A549 (cell line): ENCODE results near the gene SKAP1. TPM values are rescaled to one million over a fixed set of nuclear protein-coding genes. Genes with fewer than 3 reads are reported as not detected.

Source experiments
- ATAC-seq, 2 experiments: fragments of 200-7000 bp in 1 of 2; fragments of >200 bp in 1 of 2; cut with Nextera tagmentation in 1 of 2; cut with Tn5 transposase in 1 of 2; 3 replicates each; pipeline versions ENCODE4 v1.8.0 to v1.9.1; 2018 to 2020; ENCODE audit warnings: mild to moderate bottlenecking in 1 of 2, moderate library complexity in 1 of 2
- CTCF ChIA-PET: fragments of 300-600 bp; sonication (Branson Sonifier 250); formaldehyde crosslinking; extraction: SDS; loops from one replicate; lab custom pipeline; 2021; ENCODE audit warnings: antibody characterized with exemption, inconsistent platforms; lab: Yijun Ruan, JAX
- POLR2A ChIA-PET: fragments of 350-600 bp; formaldehyde crosslinking; extraction: SDS; loops from one replicate; lab custom pipeline; 2021; ENCODE audit warnings: antibody characterized with exemption, inconsistent platforms; lab: Yijun Ruan, JAX
- DNase-seq, 2 experiments: peaks; one replicate each; pipeline versions ENCODE4 v3.0.0 to v3.0.0-alpha.2; 2011 to 2016; ENCODE audit warnings: low read depth in 1 of 2, low spot score in 1 of 2
- FAIRE-seq: peaks from 2 replicates; lab custom pipeline; 2011; peaks lifted over from hg19 to GRCh38; lab: Jason Lieb, UNC
- H3K27ac ChIP-seq, 2 experiments: fragments of >200 bp; sonication (Bioruptor Twin); formaldehyde crosslinking; 3 replicates each; pipeline ENCODE4 v1.5.1; 2016 to 2017
- H3K4me1 ChIP-seq: fragments of >200 bp; sonication (Bioruptor Twin); formaldehyde crosslinking; 3 replicates; pipeline ENCODE4 v1.6.1; 2016
- H3K4me2 ChIP-seq: fragments of >200 bp; sonication (Bioruptor Twin); formaldehyde crosslinking; 3 replicates; pipeline ENCODE4 v1.6.1; 2016
- H3K4me3 ChIP-seq: fragments of >200 bp; sonication (Bioruptor Twin); formaldehyde crosslinking; 3 replicates; pipeline ENCODE4 v1.5.1; 2016
- H3K9me3 ChIP-seq: fragments of >200 bp; sonication (Bioruptor Twin); formaldehyde crosslinking; 3 replicates; pipeline ENCODE4 v1.6.1; 2016
- BCL3 ChIP-seq: fragments of >200 bp; sonication (Bioruptor Twin); formaldehyde crosslinking; IDR thresholded peaks from 3 replicates; pipeline ENCODE4 v1.6.1; 2016
- CHD2 ChIP-seq: fragments of 150-350 bp; IDR thresholded peaks from 2 replicates; pipeline ENCODE4 v1.6.1; 2014; ENCODE audit warnings: low read length; ENCODE audit not compliant: partially characterized antibody
- EP300 ChIP-seq, 2 experiments: fragments of >200 bp; sonication (Bioruptor Twin); formaldehyde crosslinking; IDR thresholded peaks; 2 replicates in 1 of 2; 3 replicates in 1 of 2; pipeline ENCODE4 v1.6.1; 2016 to 2017
- ESRRA ChIP-seq: fragments of 150-350 bp; IDR thresholded peaks from 2 replicates; pipeline ENCODE4 v1.6.1; 2014; ENCODE audit warnings: mild to moderate bottlenecking, low read length, borderline replicate concordance
- FOXS1 ChIP-seq: fragments of 250-450 bp; sonication (Bioruptor Pico); IDR thresholded peaks from 2 replicates; pipeline ENCODE4 v1.5.0; 2020; ENCODE audit warnings: mild to moderate bottlenecking, moderate library complexity
- GATA3 ChIP-seq: IDR thresholded peaks from 2 replicates; pipeline ENCODE4 v1.6.1; 2012; ENCODE audit warnings: borderline replicate concordance
- HDAC2 ChIP-seq: fragments of 200-600 bp; sonication (generic); IDR thresholded peaks from 2 replicates; pipeline ENCODE4 v1.6.1; 2016
- HEYL ChIP-seq: fragments of 250-450 bp; sonication (Bioruptor Pico); IDR thresholded peaks from 2 replicates; pipeline ENCODE4 v1.8.0; 2021; ENCODE audit warnings: mild to moderate bottlenecking, moderate library complexity
- HOXA7 ChIP-seq: fragments of 250-450 bp; sonication (Bioruptor Pico); IDR thresholded peaks from 2 replicates; pipeline ENCODE4 v1.5.0; 2020; ENCODE audit warnings: mild to moderate bottlenecking, moderate library complexity
- JUN ChIP-seq, 2 experiments: fragments of >200 bp; sonication (Bioruptor Twin); formaldehyde crosslinking; IDR thresholded peaks; 2 replicates in 1 of 2; 3 replicates in 1 of 2; pipeline ENCODE4 v1.6.1; 2016 to 2017
- JUNB ChIP-seq: fragments of >200 bp; sonication (Bioruptor Twin); formaldehyde crosslinking; IDR thresholded peaks from 2 replicates; pipeline ENCODE4 v1.6.1; 2016
- KDM1A ChIP-seq: fragments of 200-600 bp; sonication (generic); IDR thresholded peaks from 2 replicates; pipeline ENCODE4 v1.6.1; 2016; ENCODE audit warnings: low read depth, mild to moderate bottlenecking
- MAZ ChIP-seq: fragments of 150-350 bp; IDR thresholded peaks from 2 replicates; pipeline ENCODE4 v1.6.1; 2014; ENCODE audit warnings: antibody characterized with exemption, low read depth, low read length, borderline replicate concordance
- MYC ChIP-seq: IDR thresholded peaks from 2 replicates; pipeline ENCODE4 v1.6.1; 2012; ENCODE audit warnings: mild to moderate bottlenecking, inconsistent platforms, low read length, improper control_type of control experiment, borderline replicate concordance
- NFE2L2 ChIP-seq: fragments of 150-350 bp; conservative IDR thresholded peaks from 2 replicates; pipeline ENCODE4 v1.6.1; 2014; ENCODE audit warnings: low read length
- PHF8 ChIP-seq: fragments of 200-600 bp; sonication (generic); IDR thresholded peaks from 2 replicates; pipeline ENCODE4 v1.6.1; 2016; ENCODE audit warnings: low read depth, mild to moderate bottlenecking, antibody characterized with exemption, moderate library complexity, borderline replicate concordance
- RARB ChIP-seq: fragments of 250-450 bp; sonication (Bioruptor Pico); IDR thresholded peaks from 2 replicates; pipeline ENCODE4 v1.8.0; 2021; ENCODE audit warnings: mild to moderate bottlenecking, moderate library complexity
- SMC3 ChIP-seq: fragments of >200 bp; sonication (Bioruptor Twin); formaldehyde crosslinking; IDR thresholded peaks from 3 replicates; pipeline ENCODE4 v1.6.1; 2018; ENCODE audit warnings: inconsistent platforms
- TFCP2L1 ChIP-seq: fragments of 250-450 bp; sonication (Bioruptor Pico); IDR thresholded peaks from 2 replicates; pipeline ENCODE4 v1.5.0; 2021; ENCODE audit warnings: mild to moderate bottlenecking
- TP53 ChIP-seq: fragments of 250-450 bp; sonication (Bioruptor Pico); IDR thresholded peaks from 2 replicates; pipeline ENCODE4 v1.5.0; 2021; ENCODE audit warnings: mild to moderate bottlenecking, moderate library complexity
- WGBS: methylation state at CpG from one replicate; pipeline ENCODE4 v1.1.6; 2017; ENCODE audit errors: missing lambda C conversion rate; 5-methylcytosine and 5-hydroxymethylcytosine counted together
- polyA plus RNA-seq, 4 experiments: library from polyadenylated mRNA; depleted of rRNA in 3 of 4; stranded (reverse); fragments of >200 nt; fragmentation: RNase III in 1 of 4; extraction: RNeasy Plus Mini Kit Qiagen cat#74134 plus additional on column Dnase treatment in 1 of 4; gene quantifications; 2 replicates in 3 of 4; 3 replicates in 1 of 4; pipeline ENCODE4 v1.2.3, GENCODE V29; 2011 to 2017
- TF ChIP-seq, protein P1 (sequence below): fragments of 200-600 bp; sonication (generic); IDR thresholded peaks from 2 replicates; pipeline ENCODE4 v1.6.1; 2016; ENCODE audit warnings: antibody characterized with exemption, mild to moderate bottlenecking, moderate library complexity
- TF ChIP-seq, protein P2 (sequence below): fragments of 250-450 bp; sonication (Bioruptor Pico); IDR thresholded peaks from 2 replicates; pipeline ENCODE4 v1.5.0; 2020; ENCODE audit warnings: low read depth, mild to moderate bottlenecking, moderate library complexity
- TF ChIP-seq, protein P3 (sequence below): fragments of 450-650 bp; IDR thresholded peaks from 2 replicates; pipeline ENCODE4 v1.6.1; 2014; ENCODE audit warnings: antibody characterized with exemption

SKAP1 gene
- polyA plus RNA-seq, 2 of the 4 experiments (the other 2 are of a cell fraction), result 0.14 to 0.78 TPM

DNA sequence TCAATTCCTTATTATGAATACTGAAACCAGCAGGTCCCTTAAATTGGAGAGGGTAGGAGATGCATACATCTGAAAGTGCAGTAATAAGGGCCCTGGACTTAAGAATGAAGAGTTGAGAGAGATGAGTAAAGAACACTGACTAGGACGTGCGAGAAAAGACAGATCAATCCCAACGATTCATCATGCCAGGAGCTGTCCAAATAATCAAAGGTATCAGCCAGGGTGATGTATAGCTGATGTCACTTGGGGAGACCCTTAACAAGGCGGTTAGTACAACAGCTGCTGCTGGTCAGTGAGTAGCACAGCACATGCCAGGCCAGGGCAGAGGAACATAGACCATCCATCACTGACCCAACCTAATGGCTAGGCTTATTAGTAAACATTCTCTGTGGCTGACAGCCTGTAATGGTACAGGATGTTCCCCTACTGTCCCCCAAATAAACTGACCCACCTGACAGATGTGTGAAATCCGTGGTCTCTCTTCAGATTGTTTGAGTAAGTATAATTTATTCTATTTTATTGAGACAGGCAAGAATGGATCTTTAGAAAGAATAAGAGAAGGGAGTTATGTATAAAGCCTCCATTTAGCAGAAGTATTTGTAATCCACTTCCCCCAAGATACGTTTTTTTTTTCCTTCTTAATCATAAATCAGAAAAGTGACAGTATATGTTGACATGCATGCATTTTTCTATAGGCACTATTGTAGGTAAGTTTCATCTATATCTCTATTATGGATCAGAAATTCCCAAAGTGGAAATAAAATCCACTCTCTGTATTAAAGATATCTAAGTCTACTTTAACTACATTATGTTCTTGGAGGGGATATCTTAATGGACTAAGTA lies 204.1 kb downstream of the SKAP1 start:
- Histone ChIP-seq H3K4me3 (no peak overlapping the region), H3K4me2 (no peak overlapping the region)
- POLR2A ChIA-PET, result interaction anchor here (0.6 kb wide), 1 partner anchor 15 kb away, joined by 3 read pairs; no protein-coding TSS in a partner anchor
- TF ChIP-seq FOXS1 (CRISPR knock-in tag) (no peak), JUNB (no peak), MAZ (no peak), NFE2L2 (no peak), EP300 (IDR thresholded peaks at IDR 0.05) (no peak), HEYL (CRISPR knock-in tag) (no peak), GATA3 (no peak), TP53 (CRISPR knock-in tag) (no peak), TFCP2L1 (CRISPR knock-in tag) (no peak)
- TF ChIP-seq, protein P1, sequence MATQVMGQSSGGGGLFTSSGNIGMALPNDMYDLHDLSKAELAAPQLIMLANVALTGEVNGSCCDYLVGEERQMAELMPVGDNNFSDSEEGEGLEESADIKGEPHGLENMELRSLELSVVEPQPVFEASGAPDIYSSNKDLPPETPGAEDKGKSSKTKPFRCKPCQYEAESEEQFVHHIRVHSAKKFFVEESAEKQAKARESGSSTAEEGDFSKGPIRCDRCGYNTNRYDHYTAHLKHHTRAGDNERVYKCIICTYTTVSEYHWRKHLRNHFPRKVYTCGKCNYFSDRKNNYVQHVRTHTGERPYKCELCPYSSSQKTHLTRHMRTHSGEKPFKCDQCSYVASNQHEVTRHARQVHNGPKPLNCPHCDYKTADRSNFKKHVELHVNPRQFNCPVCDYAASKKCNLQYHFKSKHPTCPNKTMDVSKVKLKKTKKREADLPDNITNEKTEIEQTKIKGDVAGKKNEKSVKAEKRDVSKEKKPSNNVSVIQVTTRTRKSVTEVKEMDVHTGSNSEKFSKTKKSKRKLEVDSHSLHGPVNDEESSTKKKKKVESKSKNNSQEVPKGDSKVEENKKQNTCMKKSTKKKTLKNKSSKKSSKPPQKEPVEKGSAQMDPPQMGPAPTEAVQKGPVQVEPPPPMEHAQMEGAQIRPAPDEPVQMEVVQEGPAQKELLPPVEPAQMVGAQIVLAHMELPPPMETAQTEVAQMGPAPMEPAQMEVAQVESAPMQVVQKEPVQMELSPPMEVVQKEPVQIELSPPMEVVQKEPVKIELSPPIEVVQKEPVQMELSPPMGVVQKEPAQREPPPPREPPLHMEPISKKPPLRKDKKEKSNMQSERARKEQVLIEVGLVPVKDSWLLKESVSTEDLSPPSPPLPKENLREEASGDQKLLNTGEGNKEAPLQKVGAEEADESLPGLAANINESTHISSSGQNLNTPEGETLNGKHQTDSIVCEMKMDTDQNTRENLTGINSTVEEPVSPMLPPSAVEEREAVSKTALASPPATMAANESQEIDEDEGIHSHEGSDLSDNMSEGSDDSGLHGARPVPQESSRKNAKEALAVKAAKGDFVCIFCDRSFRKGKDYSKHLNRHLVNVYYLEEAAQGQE, result no peak; the same call in 1 of the 2 replicates
- TF ChIP-seq, protein P2, sequence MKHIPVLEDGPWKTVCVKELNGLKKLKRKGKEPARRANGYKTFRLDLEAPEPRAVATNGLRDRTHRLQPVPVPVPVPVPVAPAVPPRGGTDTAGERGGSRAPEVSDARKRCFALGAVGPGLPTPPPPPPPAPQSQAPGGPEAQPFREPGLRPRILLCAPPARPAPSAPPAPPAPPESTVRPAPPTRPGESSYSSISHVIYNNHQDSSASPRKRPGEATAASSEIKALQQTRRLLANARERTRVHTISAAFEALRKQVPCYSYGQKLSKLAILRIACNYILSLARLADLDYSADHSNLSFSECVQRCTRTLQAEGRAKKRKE (CRISPR knock-in tag), result no peak
- TF ChIP-seq, all 56 proteins: peak for 0
- no peak for ATAC-seq
- no peak for DNase-seq
- 59% methylated on average over 6 of the region's 6 CpGs for WGBS
- Histone ChIP-seq H3K4me1 (no peaks in the 10 kb centered on the region), H3K9me3 (no peaks in the 10 kb centered on the region), H3K27ac (no peak overlapping the region)
- CTCF ChIA-PET, result interaction anchor here (0.6 to 3.7 kb wide), 11 partner anchors 9 to 392 kb away, joined by 3 to 47 read pairs (median 3); no protein-coding TSS in a partner anchor
- no peak for FAIRE-seq

- Histone ChIP-seq H3K4me3 (no peak overlapping the region), H3K4me2 (no peak overlapping the region), H3K27ac (no peak overlapping the region), H3K4me1 (no peaks in the 10 kb centered on the region), H3K9me3 (no peaks in the 10 kb centered on the region)
- ChIA-PET CTCF (interaction anchor here (0.6 to 2.6 kb wide), 11 partner anchors 9 to 395 kb away, joined by 3 to 22 read pairs (median 5); no protein-coding TSS in a partner anchor), POLR2A (interaction anchor here (0.7 kb wide), 1 partner anchor 9 kb away, joined by 3 read pairs; no protein-coding TSS in a partner anchor)
- 0 out of 6 replicates have a peak, but pooled peaks of 1 of the 2 experiments have one; percentile 8 for ATAC-seq
- no peak for FAIRE-seq
- TF ChIP-seq RARB (CRISPR knock-in tag) (no peak), CHD2 (no peak), KDM1A (no peak)
- DNase-seq, result no peak
These were observed 206.1 kb downstream of the SKAP1 start for GRCh38 chr17:48223945-48224344.

DNA sequence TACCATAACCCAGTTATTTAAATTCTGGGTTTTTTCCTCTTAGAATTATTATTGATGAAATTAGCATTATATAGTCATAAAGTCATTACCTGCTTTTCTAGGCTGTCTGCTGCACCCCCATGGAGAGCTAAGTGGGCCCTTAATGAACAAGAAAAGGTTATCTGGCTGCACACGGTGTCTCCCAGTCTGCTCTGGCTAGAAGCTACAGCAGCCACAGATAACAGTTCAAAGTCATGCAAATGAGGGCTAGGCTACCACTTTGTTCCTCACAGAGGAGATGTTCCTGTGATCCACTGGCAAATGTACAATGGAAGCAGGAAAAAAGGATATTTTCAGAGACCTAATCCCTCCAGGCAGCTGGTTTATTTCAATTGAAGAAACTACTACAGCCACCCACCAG lies 210.4 kb downstream of the SKAP1 start:
- POLR2A ChIA-PET, result interaction anchor here (0.7 kb wide), 1 partner anchor 10 kb away, joined by 3 read pairs; no protein-coding TSS in a partner anchor

More for the DNA sequence above, 210.4 kb downstream of the SKAP1 start:
- WGBS, result 91% methylated on average over 1 of the region's 1 CpG
- H3K4me2 ChIP-seq, result no peak overlapping the region
- TF ChIP-seq GATA3 (no peak), MYC (no peak), JUN (IDR thresholded peaks at IDR 0.05) (no peak), PHF8 (no peak), CHD2 (no peak), ESRRA (no peak), HOXA7 (CRISPR knock-in tag) (no peak), SMC3 (no peak), BCL3 (no peak), HDAC2 (no peak)
- TF ChIP-seq, protein P3, sequence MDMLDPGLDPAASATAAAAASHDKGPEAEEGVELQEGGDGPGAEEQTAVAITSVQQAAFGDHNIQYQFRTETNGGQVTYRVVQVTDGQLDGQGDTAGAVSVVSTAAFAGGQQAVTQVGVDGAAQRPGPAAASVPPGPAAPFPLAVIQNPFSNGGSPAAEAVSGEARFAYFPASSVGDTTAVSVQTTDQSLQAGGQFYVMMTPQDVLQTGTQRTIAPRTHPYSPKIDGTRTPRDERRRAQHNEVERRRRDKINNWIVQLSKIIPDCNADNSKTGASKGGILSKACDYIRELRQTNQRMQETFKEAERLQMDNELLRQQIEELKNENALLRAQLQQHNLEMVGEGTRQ, result no peak
- H3K4me1 ChIP-seq, result no peaks in the 10 kb centered on the region
- DNase-seq (no peak), ATAC-seq (no peak), FAIRE-seq (no peak)
- H3K27ac ChIP-seq, result no peak overlapping the region
- CTCF ChIA-PET, result interaction anchor here (0.6 to 2.7 kb wide), 5 partner anchors 28 to 577 kb away, joined by 3 to 10 read pairs (median 3); no protein-coding TSS in a partner anchor
- H3K9me3 ChIP-seq, result no peaks in the 10 kb centered on the region
- H3K4me3 ChIP-seq, result no peak overlapping the region
